NCI-H460 (cell line): Measurements from ENCODE around the gene PARD3. TPM values are rescaled to one million over a fixed set of nuclear protein-coding genes. Genes with fewer than 3 reads are reported as not detected.

Experiments
- DNase-seq: peaks from one replicate; pipeline ENCODE4 v3.0.0-alpha.2; 2016; ENCODE audit warnings: low read depth; ENCODE audit errors: extremely low read depth
- total RNA-seq: library from RNA; depleted of rRNA; stranded (reverse); fragments of >200 nt; shearing (Covaris generic); gene quantifications from 2 replicates; pipeline ENCODE4 v1.2.3, GENCODE V29; 2014

The PARD3 gene
- total RNA-seq, 1 experiment from 2014 or later = 75.1 TPM

DNA sequence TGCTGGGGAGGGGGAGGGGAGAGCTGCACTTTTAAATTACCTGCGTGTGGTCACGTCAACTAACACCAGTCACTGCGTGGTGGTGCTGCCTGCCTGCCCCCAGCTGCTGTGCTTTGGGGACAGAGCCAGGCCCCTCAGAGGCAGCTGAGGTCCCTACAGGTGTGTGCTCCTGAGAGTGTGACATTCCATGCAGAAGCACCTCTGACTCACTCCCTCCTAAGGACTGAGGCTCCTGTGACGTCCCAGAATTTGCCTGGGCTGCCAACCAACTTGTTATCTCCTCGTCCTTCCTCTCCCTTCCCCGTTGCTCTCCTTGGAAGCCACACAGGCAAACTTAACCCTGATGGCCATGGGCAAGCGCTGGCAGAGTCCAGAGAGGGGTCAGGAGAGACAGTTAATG, 563.0 kb downstream of the PARD3 start:
- no peak for DNase-seq

- no peak for DNase-seq
Measured at GRCh38 chr10:34251177-34251576, 563.9 kb downstream of the PARD3 start.

GRCh38 chr10:34250722-34251121, 564.4 kb downstream of the PARD3 start:
- DNase-seq = no peak

- no peak for DNase-seq
Measured at GRCh38 chr10:34249634-34250033, 565.5 kb downstream of the PARD3 start.

- DNase-seq = no peak
Measured at GRCh38 chr10:34247560-34247959, 567.5 kb downstream of the PARD3 start.

- DNase-seq = no peak
Measured at GRCh38 chr10:34244756-34245484, 570.2 kb downstream of the PARD3 start.

GRCh38 chr10:34241226-34242000, 573.7 kb downstream of the PARD3 start:
- no peak for DNase-seq

GRCh38 chr10:34240039-34240438, 575.1 kb downstream of the PARD3 start:
- DNase-seq = no peak

GRCh38 chr10:34237898-34238455, 577.1 kb downstream of the PARD3 start:
- DNase-seq = no peak

- no peak for DNase-seq
Measured at GRCh38 chr10:34236931-34237330, 578.2 kb downstream of the PARD3 start.

GRCh38 chr10:34235164-34235832, 579.8 kb downstream of the PARD3 start:
- DNase-seq = no peak

DNA sequence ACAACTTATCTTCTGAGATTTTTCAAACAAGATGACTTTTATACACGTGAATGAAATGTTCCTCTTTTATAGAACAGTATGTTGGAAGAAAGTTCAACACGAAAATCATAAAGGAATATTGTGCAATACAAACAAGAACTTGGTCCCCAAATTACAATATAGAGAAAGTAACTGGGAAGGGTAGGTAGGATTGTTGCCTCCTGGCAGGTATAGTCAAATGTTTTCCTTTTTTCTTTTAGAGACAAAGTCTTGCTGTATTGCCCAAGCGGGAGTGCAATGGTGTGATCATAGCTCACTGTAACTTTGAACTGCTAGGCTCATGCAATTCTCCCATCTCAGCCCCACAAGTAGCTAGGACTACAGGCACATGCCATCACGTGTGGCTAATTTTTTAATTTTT, 582.6 kb downstream of the PARD3 start:
- DNase-seq = no peak

DNA sequence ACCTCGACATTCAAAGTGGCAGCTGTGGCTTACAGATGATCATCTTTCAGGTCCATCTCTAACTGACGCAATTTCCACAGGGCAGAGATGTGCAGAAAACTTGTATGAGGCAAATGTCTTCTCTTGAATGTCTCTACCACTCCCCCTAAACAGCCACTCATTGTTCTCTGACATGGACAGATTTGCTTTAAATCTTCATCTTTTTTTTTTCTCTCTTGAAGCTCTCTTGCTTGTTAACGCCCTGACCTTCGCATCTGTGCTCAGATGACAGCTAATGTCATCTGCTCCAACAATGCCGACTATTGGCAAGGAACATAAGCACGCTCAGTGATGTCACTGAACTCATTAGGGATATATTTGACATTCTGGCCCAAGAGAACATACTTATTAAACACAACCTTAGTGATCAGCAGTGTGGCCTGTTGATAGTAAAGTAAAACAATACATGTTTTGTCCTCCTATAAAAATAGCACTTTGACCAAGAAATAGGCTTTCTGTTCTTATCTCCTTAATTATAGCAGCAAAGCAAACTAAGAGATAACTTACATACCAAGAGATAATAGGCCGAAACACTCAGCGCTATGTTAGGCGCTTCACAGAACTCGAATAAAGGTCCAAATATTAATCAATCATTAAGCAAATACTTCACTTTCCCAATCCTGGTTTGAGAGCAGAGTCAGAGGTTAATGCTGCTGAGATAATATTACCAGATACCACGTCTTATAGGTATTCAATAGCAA, 583.5 kb downstream of the PARD3 start:
- no peak for DNase-seq

DNA sequence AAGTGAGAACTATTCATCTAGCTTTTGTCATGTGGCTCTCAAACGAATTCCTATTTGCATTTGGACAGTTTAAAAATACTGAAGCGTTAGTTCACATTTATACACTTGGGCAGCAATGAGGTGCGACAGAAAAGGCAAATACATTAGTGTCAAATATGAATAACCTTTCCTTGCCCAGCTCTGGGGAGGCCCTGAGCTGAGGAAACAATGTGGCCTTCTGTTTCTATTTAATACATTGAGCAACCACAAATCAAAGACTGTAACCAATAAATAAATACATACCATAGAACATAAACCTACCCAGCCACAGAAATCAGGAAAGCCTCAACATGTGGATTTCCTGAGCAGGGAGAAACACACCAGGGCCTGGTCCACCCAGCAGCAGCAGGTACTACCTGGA, 585.2 kb downstream of the PARD3 start:
- DNase-seq = no peak

DNA sequence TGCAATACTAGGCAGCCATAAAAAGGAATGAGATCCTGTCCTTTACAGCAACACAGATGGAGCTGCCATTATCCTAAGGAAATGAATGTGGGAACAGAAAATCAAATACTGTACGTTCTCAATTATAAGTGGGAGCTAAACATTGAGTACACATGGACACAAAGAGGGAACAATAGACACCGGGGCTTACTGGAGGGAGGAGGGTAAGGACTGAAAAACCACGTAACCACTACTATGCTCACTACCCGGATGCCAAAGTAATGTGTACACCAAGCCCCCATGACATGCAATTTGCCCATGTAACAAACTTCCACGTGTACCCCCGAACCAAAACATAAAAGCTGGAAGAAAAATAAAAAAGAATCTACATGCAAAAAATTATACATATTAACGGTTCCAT, 587.0 kb downstream of the PARD3 start:
- no peak for DNase-seq

- no peak for DNase-seq
Measured at GRCh38 chr10:34224639-34225038, 590.5 kb downstream of the PARD3 start.

DNA sequence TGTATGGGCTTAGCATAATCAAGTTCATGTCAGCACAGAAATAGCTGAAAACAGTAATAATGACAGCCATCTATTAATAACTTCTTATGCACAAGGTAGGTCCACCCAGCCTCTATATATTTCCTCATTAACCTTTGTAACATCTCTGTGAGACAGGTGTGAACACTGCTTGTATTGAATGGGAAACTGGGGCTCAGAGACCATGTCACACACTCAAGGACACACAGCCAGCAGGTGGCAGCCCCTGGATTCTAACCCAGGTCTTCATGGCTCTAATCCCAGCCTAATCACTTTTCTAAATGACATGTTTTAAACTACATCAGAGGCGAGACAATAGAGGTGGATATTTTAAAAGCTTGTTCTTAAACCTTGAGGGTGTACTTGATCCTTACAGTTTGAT, 591.4 kb downstream of the PARD3 start:
- DNase-seq = no peak

GRCh38 chr10:34222359-34222758, 592.7 kb downstream of the PARD3 start:
- DNase-seq = no peak

- DNase-seq = no peak
Measured at GRCh38 chr10:34219753-34220548, 595.1 kb downstream of the PARD3 start.

DNA sequence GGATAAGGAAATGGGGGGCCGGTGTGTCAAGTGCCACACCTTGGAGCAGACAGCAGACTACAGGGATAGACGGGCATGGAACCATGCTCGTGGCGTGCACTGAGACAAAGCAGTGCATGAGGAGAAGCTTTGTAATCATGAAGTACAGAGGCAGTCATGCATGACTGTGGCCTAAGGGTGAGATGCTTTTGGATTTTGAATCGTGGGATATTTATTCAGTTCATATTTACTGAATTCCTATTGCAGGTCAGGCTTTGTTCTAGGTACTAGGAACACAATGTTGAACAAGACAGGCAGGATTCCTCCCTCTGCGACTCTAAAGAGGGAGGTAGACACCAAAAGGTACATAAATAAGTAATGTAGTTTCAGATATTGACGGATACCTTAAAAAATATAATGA, 597.6 kb downstream of the PARD3 start:
- no peak for DNase-seq
